Endothelial cell (in vitro differentiated cells): ENCODE measurements around the gene SOSTDC1. TPM values are rescaled to one million over a fixed set of nuclear protein-coding genes. Genes with fewer than 3 reads are reported as not detected.

Source experiments
- DNase-seq: peaks from one replicate; pipeline ENCODE4 v3.0.0; 2021; ENCODE audit warnings: low spot score
- H3K27ac Mint-ChIP-seq: one replicate; pipeline ENCODE4 v1.8.0; 2021; ENCODE audit warnings: mixed read lengths, inconsistent platforms; ENCODE audit not compliant: unreplicated experiment
- H3K27me3 Mint-ChIP-seq: one replicate; pipeline ENCODE4 v1.8.0; 2021; ENCODE audit warnings: mild to moderate bottlenecking, moderate library complexity, mixed read lengths, inconsistent platforms; ENCODE audit not compliant: unreplicated experiment
- H3K36me3 Mint-ChIP-seq: one replicate; pipeline ENCODE4 v1.8.0; 2021; ENCODE audit warnings: mild to moderate bottlenecking, low read depth, mixed read lengths, inconsistent platforms; ENCODE audit not compliant: unreplicated experiment
- H3K4me1 Mint-ChIP-seq: one replicate; pipeline ENCODE4 v1.8.0; 2021; ENCODE audit warnings: mild to moderate bottlenecking, mixed read lengths, inconsistent platforms; ENCODE audit not compliant: unreplicated experiment
- H3K4me3 Mint-ChIP-seq: one replicate; pipeline ENCODE4 v1.8.0; 2021; ENCODE audit warnings: mild to moderate bottlenecking, mixed read lengths, inconsistent platforms; ENCODE audit not compliant: unreplicated experiment
- H3K9me3 Mint-ChIP-seq: one replicate; pipeline ENCODE4 v1.8.0; 2021; ENCODE audit warnings: mixed read lengths, inconsistent platforms; ENCODE audit not compliant: unreplicated experiment
- CTCF ChIP-seq: fragments of 200-600 bp; sonication (generic); IDR thresholded peaks from one replicate; pipeline ENCODE4 v1.5.0; 2021; ENCODE audit warnings: antibody characterized with exemption; ENCODE audit not compliant: unreplicated experiment
- long read RNA-seq: library from polyadenylated mRNA; unstranded; transcript quantifications from one replicate; pipeline ENCODE4 v2.0.0, GENCODE V29; 2020; ENCODE audit not compliant: unreplicated experiment
- total RNA-seq: library from RNA; stranded (reverse); fragmentation: NEBNext Ultra II Directional; extraction: Animal tissue kit (Norgen Biotek cat#: 25700); gene quantifications from one replicate; pipeline ENCODE4 v1.2.1, GENCODE V29; 2021; ENCODE audit not compliant: unreplicated experiment

Gene SOSTDC1
- total RNA-seq: 0.18 TPM
- long read RNA-seq: 0 reads

- Mint-ChIP-seq H3K4me3 (no peak within 1 kb of the TSS), H3K27ac (no peak within 1 kb of the TSS), H3K27me3 (no peaks in the 10 kb centered on the region), H3K4me1 (no peaks in the 10 kb centered on the region), H3K9me3 (no peaks in the 10 kb centered on the region), H3K36me3 (no peaks in the 10 kb centered on the region)
- no peak for TF ChIP-seq CTCF
- DNase-seq: no peak
Observed at GRCh38 chr7:16465469-16466361, at the start of gene SOSTDC1. Gene SOSTDC1 (minus strand): TSS chr7:16465738. CDS start chr7:16465668, 70 bp downstream.

GRCh38 chr7:16514729-16515128 lies 49.2 kb upstream of the SOSTDC1 start:
- Mint-ChIP-seq H3K36me3 (no peaks in the 10 kb centered on the region), H3K27ac (no peak overlapping the region), H3K9me3 (no peaks in the 10 kb centered on the region), H3K27me3 (no peaks in the 10 kb centered on the region), H3K4me3 (no peak overlapping the region), H3K4me1 (no peaks in the 10 kb centered on the region)
- no peak for TF ChIP-seq CTCF
- DNase-seq: no peak

GRCh38 chr7:16514271-16514670 lies 48.7 kb upstream of the SOSTDC1 start:
- Mint-ChIP-seq H3K27ac (no peak overlapping the region), H3K36me3 (no peaks in the 10 kb centered on the region), H3K4me3 (no peak overlapping the region), H3K27me3 (no peaks in the 10 kb centered on the region), H3K4me1 (no peaks in the 10 kb centered on the region), H3K9me3 (no peaks in the 10 kb centered on the region)
- no peak for TF ChIP-seq CTCF
- DNase-seq: no peak

GRCh38 chr7:16512097-16512496 lies 46.6 kb upstream of the SOSTDC1 start:
- Mint-ChIP-seq H3K4me1 (no peaks in the 10 kb centered on the region), H3K27ac (no peak overlapping the region), H3K9me3 (no peaks in the 10 kb centered on the region), H3K36me3 (no peaks in the 10 kb centered on the region), H3K4me3 (no peak overlapping the region), H3K27me3 (no peaks in the 10 kb centered on the region)
- no peak for DNase-seq
- no peak for TF ChIP-seq CTCF

GRCh38 chr7:16511314-16511713 lies 45.8 kb upstream of the SOSTDC1 start:
- Mint-ChIP-seq H3K27ac (no peak overlapping the region), H3K4me3 (no peak overlapping the region), H3K4me1 (no peaks in the 10 kb centered on the region), H3K27me3 (no peaks in the 10 kb centered on the region), H3K9me3 (no peaks in the 10 kb centered on the region), H3K36me3 (no peaks in the 10 kb centered on the region)
- DNase-seq: no peak
- TF ChIP-seq CTCF: no peak
